Stimulated activated CD8-positive, alpha-beta memory T cell treated with anti-CD3 and anti-CD28 coated beads, Interleukin-7, amount 100 ng/mL, for 48 hours (primary cell): ENCODE results near the gene SEMA6D.

ENCODE experiments used
- DNase-seq, 2 donors: peaks; one replicate each; pipeline ENCODE4 v3.0.0-alpha.2; 2020; ENCODE audit warnings: low read depth in 1 of 2; ENCODE audit errors: extremely low read depth in 1 of 2

SEMA6D gene

DNA sequence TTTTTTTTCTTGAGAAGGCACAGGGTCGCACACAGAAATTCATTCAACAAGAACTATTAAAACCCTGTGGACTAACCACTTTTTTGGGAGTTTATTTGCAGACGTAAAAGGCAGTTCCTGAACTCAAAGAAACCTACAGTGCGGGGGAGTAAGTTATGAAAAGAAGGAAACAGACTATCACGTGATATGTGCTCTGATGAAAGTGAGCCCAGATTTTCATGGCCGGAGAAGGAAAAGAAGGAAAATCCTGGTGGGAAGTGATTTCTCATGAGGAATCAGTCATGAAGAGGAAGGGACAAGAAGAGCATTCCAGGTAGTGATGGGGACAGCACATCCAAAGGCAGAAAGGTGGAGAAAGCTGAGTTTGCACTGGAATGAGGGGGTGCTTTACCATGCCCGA is 26.1 kb downstream of the SEMA6D start:
- no peak for DNase-seq

DNA sequence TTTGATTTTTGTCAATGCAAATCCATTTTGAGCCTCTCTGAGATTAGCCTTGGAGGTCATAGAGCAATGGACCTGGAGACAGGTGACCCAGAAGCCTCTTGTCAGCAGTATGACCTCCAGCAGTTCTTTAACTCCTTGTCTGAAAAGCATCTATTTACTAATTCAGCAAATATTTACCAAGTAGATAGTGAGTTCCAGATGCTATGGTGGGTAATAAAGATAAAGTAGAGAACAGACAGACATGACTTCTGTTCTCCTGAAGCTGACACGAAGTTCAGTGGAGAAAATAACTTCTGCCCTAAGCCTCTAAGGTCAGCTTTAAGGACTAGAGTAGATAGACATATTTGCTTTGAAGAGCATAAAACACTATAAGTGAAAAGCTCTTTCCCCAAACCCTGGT is 26.6 kb downstream of the SEMA6D start:
- no peak for DNase-seq

DNA sequence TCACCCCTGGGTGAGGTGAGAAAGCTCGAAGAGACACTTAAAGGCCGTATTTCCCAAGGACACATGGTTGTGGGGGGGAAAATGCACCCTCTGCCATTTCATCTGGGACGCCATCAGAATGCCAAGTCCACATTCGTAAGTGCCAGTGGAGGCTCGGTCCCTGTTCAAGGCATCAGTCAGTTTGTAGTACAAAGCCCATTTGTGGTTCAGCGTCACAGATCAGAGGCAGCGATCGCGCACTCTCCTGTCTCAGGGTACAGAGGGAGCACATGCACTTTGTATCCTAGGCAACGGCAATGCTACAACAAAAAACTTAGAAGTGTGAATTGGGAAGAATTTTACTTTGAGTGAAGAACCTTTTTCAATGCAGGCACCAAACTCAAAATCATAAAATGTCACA is 27.2 kb downstream of the SEMA6D start:
- no peak for DNase-seq

DNA sequence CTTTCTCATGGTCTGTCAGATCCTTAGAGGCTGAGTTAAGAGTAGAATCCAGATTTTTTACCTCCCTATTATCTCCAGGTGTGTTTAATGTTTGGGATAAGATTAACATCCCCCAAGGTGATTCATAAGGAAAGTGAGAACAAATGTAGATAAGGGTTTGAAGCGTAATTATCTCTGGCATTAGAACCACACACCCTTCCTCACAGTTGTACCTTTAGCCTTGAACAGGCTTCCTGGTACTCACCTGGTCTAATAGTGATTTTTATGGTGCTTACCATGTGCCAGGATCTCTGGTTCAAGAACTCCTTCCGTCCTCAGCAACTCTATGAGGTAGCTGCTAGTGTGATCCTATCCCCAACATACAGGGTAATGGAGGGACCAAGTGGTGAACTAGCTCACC is 27.7 kb downstream of the SEMA6D start:
- no peak for DNase-seq

DNA sequence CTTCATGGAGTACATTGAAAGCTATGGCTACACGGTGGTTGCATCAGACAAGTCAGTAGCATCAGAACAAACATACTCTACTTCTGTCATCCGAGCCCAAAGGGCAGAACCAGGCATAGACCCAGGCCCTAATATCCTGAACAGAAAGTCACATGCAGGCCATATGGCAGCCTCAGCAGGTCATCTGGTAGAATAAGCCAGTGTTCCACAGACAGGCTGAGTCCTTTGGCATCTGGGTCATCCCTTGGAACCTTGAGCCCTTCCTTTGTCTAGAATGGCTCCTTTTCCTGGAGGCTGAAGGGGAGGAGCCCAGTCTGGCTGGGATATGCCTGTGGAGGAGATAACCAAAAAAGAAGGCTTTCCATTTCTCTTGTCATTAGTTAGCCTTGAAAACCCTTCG is 29.2 kb downstream of the SEMA6D start:
- DNase-seq: no peak

DNA sequence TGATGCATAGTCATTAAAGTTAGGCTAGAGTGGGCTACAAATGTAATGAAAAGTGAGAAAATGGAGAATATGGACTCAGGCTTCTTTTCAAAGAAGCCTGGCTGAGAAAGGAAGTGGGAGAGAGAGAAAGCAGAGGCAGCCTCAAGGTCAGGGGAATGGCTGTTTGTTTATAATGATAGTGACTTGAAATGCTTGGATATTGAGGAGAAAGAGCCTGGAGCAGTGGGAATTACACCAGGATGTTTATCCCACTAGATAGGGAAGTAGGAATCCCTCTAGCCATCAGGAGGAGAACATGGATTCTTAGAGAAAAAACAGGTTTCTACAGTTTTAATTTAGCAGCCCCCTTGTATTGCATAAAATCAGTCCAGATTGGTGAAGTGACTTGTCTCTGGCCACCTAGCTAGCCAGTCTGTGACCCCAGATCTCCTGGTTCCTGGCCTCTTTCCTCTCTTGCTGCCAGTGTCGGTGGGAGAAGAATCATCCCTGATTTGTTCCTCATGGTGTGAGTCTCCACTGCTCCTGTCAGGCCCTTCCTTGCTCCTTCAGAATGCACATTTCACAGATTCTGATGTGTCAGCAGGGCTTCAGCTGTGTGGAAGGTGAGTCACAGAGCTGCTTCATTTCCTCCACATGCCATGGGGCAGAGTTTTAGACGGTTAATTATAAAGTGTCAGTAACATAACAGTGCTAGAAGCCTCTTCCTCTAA is 32.9 kb downstream of the SEMA6D start:
- DNase-seq: no peak

DNA sequence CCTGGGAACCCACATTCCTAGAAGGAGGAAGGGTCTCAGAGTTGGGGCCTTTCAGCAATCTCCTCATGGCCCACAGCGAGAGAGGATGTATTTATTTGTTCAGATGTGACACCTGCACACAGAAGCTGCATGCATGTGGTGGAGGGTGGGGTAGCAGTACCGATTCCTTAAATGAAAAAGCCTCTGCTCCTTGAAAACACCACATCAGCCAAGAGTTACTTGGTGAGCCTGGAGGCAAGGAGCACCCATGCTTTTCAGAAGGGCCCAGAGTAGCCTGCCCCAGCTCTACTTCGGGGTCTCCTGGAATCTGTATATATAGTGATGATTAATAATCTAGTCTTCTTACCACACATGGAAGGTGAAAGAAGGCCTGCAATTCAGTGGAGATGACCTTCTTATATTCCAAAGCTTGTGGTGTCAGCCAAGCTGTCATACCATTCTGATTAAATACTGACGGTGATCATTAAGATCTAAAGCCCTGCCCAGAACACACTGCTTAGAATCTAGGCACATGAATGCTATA is 33.5 kb downstream of the SEMA6D start:
- no peak for DNase-seq

DNA sequence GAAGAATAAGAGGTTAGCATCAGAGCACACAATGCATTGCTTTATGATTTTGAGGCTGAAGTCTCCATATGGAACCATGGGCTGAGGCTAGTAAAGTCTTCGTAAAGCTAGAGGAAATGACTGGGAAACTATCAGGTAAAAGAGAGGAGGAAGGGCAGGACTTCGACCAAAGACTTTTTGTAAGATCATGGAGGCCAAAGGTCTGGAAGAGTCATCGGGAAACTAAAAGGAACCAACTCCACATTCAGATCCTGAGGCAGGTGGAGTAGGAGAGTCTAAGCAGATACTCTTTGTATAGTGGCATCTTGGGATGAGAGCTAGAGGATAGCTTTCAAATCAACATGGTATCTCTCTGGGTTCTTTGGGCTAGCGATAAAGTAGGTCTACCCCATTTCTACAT is 36.3 kb downstream of the SEMA6D start:
- DNase-seq: no peak

DNA sequence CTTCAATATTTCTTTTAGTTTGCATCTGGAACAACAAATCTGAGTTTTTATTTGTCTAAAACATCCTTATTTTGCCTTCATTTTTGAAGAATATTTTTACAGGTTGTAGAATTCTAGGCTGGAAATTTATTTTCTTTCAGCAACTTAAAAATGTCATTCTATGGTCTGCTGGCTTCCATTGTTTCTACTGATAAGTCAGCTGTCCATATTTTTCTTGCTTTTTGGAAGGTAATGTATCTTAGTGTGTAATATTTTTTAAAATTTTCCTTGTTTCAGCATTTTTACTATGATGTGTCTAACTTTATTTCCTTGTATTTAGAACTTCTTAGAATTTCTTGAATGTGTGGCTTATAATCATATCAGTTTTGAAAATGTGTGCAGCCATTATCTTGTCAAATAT is 37.0 kb downstream of the SEMA6D start:
- DNase-seq: no peak

DNA sequence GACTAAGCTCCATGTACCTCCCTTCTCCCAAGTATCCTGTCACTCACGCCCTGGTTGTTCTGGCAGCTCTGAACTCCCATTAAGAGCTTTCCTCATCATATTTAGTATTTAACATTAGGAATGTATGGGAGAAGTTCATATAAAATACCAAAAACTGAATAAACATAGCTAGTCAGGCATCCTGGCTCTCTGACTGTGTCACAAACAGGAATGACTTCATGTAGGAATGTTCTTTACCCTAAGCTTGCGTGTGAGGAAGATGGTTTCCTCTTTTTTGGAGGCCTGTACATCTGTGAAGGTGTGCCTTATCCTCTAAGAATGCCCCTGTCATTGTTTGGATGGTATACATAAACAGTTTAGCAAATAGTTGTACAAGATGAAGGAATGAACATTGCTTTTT is 38.6 kb downstream of the SEMA6D start:
- no peak for DNase-seq

DNA sequence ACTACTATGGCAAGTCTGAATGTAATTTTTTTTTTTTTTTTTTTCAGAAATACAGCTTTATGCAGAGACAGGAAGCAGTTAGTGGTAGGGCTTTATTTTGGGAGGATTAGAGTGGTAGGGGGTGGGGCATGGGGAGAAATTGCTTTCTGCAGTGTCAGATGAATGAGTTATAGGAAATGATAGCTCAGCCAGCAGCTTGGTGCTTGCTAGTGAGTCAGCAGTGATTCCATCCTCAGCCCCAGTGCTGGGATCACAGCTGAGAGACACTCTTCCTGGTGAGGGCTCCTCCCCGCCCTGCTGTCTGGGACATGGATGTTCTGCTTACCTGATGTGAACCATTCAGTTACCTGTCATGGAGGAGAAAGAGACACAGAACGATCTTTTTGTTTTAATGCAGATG is 39.6 kb downstream of the SEMA6D start:
- no peak for DNase-seq

DNA sequence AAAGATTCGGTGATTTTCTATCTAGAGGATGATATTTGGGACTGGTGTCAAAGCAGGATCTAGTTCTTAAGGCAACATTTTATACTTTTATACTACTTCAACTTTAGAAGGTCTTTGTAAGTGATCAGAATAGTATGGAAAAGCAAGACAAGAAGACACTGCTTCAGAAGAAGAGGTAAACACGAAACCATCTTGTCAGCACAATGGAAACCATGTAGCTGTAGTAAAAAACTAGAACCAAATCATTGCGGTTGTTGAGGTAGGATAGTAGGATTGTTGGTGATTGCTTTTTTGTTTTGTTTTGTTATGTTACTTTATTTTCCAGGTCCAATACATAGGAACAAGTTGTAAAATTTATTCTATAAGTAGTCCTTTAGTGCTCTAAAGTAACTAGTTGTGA is 40.0 kb downstream of the SEMA6D start:
- DNase-seq: no peak

DNA sequence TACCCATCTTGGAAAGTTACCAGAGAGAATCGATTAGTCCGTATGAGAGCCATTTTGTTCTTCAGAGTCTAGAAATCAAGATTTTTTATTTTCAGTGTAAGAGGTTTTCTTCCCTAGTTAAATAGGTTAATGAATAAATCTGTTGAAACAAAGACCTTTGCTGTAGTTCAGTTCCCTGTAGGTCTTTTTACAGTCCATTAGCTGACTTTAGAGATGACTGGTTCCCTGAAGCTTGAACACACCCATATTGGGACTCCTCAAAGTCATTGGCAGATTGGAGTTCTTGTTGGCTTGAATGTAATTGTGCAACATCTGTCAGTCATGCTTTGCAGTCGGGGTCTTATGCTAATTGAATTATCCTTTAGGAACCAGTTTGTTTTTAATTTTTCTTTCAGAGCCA is 45.3 kb downstream of the SEMA6D start:
- no peak for DNase-seq

DNA sequence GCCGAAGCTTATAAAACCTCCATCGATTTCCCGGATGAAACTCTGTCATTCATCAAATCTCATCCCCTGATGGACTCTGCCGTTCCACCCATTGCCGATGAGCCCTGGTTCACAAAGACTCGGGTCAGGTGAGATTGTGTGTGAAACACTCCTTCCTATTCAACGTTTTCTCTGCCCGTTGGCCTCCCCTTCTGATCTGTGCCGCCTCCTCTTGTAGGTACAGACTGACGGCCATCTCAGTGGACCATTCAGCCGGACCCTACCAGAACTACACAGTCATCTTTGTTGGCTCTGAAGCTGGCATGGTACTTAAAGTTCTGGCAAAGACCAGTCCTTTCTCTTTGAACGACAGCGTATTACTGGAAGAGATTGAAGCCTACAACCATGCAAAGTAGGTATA is 47.4 kb downstream of the SEMA6D start:
- no peak for DNase-seq

DNA sequence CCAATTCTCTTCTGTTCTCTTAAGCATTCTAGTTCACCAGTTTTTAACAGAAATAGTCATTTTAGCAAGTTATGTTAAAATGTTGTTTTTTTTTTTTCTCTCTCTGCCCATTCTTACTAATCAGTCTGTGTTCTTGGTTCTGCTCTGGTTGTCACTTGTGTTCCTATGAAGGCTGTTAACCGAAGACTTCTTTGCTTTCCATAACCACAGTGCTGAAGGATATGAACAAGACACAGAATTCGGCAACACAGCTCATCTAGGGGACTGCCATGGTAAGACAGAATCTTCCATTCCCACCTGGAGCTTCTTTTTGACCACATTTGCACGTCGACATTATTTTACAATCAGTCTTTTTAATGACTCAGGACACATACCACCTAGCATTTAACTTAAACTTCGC is 49.1 kb downstream of the SEMA6D start:
- no peak for DNase-seq

DNA sequence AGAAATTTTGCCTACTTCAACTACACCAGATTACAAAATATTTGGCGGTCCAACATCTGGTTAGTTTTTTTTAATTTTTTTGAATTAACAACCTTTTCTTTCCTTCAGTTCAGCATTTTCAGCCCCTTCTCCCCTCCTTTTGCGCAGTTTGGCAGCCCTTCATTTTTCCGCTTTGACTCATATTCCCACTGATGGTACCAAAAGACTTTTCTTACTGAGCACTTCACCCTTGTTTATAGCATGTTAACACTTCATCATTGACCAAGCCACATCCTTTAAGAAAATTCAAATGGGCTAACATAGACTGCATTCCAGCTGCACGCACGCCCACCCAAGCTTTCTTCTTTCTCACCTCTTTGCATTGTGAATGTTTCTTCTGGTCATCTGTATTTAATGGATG is 49.7 kb downstream of the SEMA6D start:
- no peak for DNase-seq

DNA sequence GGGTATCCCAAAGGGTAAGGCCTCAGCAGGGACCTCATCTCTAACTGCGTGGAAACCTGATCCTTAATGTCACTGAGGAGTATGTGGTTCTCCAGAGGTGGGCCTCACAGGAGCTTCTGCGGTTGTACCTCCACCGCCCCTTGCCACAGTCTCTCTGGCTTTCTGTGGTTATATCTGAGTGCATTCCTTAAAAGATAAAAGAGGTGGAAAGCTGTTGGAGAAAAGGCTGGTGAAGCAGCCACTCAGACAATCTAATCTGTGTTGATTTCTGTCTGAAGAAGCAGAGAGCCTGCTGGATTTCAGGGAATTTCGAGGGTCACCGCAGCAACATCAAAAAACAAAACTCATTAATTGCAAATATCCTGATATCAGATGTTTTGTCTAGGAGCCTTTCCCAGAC is 51.4 kb downstream of the SEMA6D start:
- DNase-seq: no peak

DNA sequence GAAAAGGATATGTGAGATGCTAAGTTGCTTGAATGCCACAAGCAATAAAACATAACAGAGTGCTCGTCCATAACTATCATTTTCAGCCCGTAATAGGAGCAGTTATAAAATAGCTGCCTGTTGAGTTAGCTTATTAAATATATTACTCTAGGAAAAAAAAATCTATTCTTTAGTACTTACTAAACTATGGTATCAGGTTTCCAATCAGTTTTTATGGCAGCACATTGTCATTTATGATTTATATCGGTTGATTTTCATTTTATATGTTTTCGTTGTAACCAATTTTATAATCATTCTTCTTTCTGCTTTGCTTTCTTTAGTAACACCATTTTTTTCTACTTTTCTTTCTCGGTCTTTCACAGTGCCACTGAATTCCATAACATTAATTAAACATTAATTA is 51.9 kb downstream of the SEMA6D start:
- no peak for DNase-seq

DNA sequence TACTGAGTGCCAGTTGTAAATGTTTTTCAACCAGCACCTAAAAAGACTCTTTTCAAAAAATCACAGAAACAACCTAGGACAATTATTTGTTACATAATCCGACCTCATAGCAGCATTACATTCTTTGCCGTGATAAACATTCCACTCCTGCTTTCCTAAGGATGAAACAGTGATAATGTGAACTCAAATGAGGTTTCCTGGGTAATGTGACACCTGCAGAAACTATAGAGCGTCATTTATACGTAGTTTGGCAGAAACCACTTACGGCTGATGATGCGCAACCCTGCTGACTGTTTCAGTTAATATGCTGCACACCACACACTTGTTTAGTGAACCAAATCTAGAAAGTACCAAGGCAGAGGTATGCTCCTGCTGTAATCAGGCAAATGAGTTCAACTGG is 55.8 kb downstream of the SEMA6D start:
- no peak for DNase-seq

DNA sequence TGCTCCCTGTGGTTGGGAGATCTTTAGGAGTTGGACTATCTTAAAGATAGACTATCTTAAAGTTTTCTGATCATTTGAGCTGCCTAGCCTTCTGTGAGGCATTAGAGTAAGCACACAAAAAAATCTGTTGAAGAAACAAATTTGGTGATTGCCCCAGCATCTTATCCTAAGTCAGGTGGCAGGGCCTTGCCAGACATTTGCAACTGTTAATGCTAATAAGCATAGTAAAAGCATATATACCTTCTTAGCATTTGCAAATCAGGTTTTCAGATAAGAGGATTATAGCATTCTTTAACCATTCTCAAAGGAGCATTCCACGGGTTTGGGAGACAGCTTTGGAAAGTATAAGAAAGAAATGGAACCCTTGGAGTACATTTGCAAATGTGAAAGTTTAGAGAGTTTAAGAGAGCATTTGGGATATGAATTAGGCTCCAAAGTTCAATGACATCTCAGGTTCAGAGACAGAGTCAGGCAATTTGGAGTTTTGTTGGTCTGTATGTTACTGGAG is 61.0 kb downstream of the SEMA6D start:
- no peak for DNase-seq

DNA sequence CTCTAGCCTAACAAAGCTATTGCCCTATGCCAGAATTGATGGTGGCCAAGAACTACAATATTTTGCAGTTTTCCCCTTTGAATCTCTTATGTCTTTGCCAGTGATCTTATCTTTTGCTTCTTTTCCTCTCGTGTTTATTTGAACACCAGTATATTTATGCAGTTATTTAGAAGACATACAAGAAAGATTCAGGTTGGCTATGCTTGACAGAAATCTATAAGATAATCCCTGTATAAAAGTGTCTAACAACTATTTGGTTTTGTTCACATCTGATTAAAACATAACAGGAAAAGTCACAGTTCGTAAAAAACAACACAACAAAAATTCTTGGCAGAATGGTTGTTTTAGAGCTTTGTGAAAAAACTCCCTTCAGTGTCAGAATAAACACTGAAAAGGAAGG is 63.7 kb downstream of the SEMA6D start:
- DNase-seq: no peak

DNA sequence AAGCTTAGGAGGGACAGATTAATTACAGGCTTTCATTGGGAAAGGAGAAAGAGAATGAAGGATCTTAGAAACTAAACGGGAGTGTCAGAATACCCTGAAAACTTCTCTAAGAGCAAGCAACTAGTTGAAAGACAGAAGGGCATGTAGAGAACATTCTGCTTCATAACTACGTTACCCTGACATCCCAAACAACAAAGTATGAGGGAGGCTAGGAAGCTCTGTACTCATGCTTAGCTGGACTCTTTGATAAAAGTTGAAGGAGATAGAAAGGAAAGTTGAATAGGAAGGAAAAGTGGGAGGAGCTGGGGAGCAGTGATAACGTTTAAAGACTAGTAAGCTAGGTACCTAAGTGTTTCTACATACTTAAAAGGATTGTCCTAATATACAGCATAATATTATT is 64.2 kb downstream of the SEMA6D start:
- no peak for DNase-seq

DNA sequence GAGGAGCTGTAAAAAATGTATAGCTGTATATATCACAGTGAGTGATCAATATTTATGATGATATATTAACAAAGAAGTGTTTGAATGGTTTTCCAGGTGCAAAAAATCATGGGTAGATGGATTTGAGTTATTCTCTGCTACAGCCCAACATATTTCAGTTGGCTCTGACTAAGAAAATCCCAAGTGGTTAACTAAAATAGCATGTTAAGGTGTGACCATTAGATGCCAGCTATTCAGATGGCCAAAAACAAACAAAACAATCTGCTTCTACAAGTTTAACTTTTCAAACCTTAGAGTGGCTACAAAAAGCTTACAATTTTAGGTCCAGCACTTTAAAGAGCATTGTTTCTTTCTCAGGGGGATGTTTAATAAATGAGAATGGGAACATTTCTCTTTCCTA is 67.5 kb downstream of the SEMA6D start:
- DNase-seq: no peak
